ENCODE data around the gene NEAT1.

GRCh38 chr11:65435981-65436411 lies 13.4 kb downstream of the NEAT1 start:
- TF ChIP-seq SUZ12 (IDR thresholded peaks at IDR 0.05; ENCODE audit: extremely low read depth, insufficient read depth, insufficient read length): no peak
- TF ChIP-seq YY1 (IDR thresholded peaks at IDR 0.05; ENCODE audit: insufficient read depth, insufficient read length): no peak
- 0 out of 2 replicates have a peak, but pooled peaks have one; percentile 29 for TF ChIP-seq ZNF274 (IDR thresholded peaks at IDR 0.05; ENCODE audit: low read depth, low read length)
